Stimulated activated CD4-positive, alpha-beta T cell treated with anti-CD3 and anti-CD28 coated beads, Interleukin-15, amount 100 ng/mL, for 24 hours (primary cell): ENCODE results near the gene CDCA8.
"Not testable (repeated sequence)": the region's sequence is repeated elsewhere in the genome, so short reads cannot be mapped to it uniquely, and the experiment has no call there.

Source experiments
- DNase-seq: peaks from one replicate; pipeline ENCODE4 v3.0.0-alpha.2; 2020

CDCA8 gene

GRCh38 chr1:37718181-37718900, 26.0 kb downstream of the CDCA8 start:
- no peak for DNase-seq

DNA sequence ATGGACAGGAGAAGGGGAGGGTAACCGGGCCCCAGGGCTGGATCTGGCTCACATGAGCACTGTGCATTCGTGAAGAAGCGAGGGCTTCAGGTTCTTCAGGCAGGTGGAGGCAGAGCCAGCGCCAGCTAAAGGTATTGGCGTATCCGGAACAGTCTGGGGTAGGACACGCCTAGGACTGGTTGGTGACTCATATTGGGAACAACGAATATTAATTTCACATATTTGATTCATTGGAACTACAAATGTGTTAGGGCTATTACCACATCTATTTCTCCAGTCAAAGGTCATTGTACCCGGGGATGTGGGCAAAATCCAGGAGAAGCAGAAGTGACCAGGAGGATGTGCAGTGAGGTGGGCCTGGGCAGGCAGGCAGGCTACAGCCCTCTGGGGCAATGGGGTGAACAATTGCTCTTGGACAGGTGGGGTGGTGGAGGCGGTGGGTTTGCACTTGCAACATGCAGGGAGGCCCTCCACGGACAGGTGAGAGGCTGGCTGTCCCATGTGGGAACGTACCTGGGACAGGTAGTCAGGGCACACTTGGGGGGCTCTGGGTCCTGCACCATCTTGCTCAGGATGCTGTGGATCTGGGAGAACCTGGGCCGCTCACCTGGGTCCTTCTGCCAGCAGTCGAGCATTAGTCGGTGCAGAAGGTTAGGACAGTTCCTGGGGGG, 26.7 kb downstream of the CDCA8 start:
- DNase-seq: no peak

DNA sequence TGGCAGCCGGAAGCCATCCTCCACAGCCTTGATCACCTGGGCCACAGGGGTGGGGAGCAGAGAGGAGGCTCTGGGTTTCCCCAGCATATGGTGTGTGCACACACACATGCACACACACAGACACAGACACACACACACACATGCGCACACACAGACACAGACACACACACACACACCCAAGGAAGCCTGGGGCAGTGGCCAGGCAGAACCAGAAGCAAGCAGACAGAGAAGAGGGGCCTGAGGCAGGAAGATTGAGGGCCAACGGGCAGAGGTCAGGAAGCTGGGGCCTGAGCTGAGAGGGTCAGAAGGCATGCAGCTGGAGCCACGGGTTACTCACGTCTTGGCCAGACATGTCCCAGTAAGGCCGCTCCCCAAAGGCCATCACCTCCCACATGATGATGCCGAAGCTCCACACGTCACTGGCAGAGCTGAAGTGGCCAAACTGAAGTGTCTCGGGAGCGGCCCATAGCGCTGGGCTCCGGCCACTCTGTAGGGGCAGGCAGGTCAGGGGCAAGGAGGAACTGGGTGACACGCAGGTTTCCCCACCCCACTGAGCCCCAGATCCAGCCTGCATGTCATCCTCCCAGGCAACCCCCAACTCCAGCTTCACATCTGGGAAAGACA, 27.4 kb downstream of the CDCA8 start:
- DNase-seq: no peak

DNA sequence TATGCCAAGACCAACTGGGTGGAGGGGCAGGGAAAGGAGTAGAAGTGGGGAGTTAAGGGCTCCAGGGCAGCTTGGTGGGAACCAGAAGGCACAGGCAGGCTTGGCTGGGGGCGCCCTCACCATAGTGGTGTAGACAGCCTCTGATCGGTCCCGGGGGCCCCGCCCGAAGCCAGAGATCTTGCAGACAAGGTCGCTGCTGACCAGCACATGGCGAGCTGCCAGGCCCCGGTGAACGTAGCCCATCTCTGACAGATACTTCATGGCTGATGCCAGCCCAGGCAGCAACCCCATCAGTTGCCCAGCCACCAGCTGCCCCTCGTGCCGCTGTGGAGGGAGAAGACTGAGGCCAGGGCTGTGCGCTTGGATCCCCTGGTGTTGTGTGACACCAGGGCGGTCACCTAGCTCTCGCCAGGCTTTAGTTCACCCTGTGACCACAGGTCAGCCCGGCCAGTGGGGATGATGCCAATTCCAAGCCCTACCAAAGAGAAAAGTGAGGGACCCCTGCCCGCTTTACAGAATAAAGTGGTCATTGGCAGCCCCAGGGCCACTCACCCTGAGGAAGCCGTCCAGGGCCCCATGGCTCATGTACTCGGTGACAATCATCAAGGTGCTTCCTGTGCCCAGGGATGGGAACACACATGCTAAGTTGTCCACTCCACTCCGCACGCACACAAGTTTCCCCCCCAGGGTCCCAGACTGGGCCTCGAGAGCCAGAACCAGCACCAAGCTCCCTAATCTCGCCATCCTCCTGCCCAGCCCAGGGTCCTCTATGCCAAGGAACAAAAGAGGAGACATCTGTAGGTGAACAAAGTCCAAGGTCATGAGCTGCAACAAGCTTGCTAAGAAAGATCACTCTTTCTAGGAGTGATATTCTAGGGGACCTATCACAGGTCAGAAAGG, 28.2 kb downstream of the CDCA8 start:
- DNase-seq: no peak

GRCh38 chr1:37721565-37721964, 29.2 kb downstream of the CDCA8 start:
- DNase-seq: no peak

GRCh38 chr1:37722181-37723071, 30.1 kb downstream of the CDCA8 start:
- no peak for DNase-seq

- no peak for DNase-seq
Observed at GRCh38 chr1:37723072-37723389, 30.7 kb downstream of the CDCA8 start.

DNA sequence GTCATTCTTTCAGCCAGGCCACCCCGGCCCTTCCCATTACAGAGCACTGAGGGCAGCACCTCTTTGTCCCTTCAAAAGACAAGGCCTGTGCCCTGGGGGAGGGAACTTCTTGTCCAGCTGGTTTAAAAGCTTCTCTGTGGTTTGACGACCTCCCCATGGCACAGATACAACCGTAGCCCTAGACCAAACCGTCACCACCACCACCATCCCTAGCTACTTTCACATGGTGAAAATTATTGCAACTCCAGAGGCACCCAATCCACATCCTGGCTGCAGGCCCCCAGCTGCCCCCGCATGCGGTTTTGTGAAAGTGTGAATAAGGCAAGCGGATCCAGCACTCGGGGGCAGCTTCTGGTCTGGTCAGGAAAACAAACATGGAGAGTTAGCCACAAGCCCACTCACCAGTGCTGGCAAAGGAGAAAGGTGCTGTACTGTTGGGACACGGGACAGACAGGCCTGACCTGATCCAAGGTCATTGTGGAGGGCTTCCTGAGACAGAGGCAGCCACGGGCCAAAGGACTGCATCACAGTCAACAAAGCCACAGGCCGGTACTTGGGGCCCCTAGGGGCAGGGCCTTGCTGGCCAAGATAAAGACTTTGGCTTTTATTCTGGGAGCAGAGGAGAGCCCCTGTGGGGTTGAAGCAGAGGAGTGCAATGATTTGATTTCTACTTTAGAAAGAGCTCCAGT, 31.2 kb downstream of the CDCA8 start:
- no peak for DNase-seq

DNA sequence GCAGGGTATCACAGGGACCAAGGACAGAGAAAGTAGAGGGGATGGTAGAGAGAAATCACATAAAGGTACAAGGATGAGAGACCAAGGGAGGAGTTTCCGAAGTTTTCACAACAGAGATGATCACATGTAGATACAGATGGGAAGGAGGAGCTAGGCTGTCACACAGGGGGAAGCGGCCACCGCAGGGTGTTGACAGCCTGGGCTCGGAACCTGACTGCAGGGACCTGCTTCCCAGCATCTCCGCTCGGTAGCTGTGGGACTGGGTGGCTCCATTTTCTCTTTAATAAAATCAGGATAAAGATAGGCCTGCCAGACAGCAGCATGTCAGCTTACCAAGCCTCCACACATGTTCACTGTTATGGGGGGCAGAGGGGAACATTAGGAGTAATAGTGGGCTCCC, 32.3 kb downstream of the CDCA8 start:
- no peak for DNase-seq

DNA sequence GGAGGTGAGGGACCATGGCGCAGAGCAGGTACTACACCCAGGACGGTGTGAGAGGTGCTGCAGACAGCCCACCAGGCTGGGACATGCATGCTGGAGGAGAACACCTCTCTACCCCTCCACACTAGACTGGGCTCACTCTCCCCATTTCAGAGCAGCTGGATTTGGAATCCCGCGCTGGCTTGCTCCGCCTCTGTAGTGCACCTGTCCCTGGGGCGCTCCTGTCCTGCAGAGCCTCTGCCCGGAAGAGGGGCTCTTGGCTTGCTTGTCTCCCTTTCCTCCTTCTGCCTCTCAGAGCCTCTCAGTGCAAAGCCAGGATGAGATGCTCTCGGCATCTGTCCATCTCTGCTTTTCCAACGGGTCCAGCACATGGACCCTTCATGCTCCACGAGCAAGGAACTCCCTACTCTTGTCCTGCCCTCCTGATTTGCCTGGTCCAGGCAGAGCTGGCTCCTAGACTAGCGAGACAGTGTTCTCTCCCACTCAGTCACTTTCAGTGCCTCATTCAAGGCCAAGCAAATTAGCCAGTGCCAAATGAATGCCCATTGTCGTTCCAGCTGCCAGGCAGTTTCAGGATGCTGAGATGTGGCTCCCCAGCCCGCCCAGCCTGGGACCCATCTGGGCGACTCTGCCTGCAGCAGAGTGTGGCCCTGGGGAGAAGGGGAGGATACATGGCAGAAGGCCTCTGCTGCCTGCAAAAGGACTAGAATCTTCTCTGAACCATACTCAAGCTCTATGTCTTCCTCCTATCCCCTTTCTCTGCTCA, 33.7 kb downstream of the CDCA8 start:
- DNase-seq: no peak

GRCh38 chr1:37726751-37727585, 34.7 kb downstream of the CDCA8 start:
- no peak for DNase-seq

DNA sequence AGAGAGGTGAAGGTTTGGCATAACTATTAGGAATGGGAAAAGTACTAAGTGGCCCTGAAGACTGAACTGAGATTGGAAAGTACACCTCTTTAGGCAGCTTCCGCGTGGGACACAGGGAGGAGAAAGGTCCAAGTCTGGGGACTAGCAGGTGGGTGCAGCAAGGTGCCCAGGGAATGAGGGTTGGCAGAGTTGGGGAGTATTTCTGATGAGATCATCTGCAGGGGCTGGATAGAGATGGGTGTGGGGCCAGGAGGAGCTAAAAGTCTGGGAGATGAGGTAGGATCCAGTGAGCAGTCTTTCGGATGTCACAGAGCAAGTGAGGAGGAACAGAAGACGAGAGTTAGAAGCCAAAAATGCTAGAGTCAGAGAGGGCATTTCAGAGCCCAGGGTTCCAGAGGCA, 36.1 kb downstream of the CDCA8 start:
- no peak for DNase-seq

DNA sequence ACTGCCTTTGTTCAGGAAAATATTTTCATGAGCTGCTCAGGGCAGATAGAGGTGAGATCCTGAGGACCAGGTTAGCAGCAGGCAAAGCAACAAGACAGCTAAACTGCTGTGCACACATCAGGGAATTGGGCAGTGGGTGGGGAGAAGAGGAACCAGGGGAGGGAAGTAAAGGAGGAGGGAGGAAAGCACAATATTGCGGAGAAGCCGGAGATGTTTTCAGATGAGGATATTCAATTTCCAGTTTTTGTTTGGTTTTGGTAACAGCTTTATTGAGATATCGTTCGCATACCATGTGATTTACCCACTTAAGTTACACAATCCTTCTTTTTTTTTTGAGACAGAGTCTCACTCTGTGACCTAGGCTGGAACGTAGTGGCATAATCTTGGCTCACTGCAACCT, 38.1 kb downstream of the CDCA8 start:
- no peak for DNase-seq

- DNase-seq: no peak
Observed at GRCh38 chr1:37731312-37732019, 39.1 kb downstream of the CDCA8 start.

DNA sequence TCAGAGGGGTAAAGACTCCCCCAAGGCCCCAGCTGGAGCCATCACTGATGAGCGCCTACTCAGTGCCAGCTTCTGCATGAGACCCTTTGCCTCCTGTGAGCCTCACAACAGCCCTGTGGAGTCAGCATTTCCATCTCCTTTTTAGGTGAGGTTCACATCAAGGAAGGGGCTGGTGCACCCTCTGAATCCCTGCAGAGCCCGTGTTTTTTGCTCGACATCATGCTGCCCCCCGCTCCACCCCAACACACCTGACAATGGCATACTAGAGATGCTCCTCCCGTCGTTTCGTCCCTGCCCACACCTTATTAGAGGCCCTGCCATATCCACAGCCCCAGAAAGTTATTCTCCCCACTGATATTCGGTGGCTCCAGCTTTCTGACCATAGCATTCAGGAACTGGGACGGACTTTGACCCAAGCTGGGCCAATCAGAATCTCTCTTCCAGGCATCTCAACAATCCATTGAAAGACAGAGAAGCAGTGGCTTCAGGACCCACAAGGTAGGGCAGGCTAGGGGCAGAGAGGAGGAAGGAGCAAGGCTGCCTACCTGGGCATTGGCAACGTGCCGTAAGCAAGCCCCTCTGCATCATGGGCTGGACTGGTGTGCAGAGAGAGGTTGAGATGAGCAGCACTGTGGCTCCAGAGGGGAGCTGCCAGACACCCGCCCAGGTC, 39.9 kb downstream of the CDCA8 start:
- DNase-seq: no peak

GRCh38 chr1:37734629-37735591, 42.6 kb downstream of the CDCA8 start:
- peak; percentile 43 for DNase-seq

GRCh38 chr1:37737975-37738374, 45.7 kb downstream of the CDCA8 start:
- not testable (repeated sequence) for DNase-seq
